GM12878 (cell line): Measurements from ENCODE around the gene CTBP1.

ENCODE experiments used
- RFX5 ChIP-seq: IDR thresholded peaks from 2 replicates; pipeline ENCODE4 v1.6.1; 2011; ENCODE audit warnings: low read depth, low read length, improper control_type of control experiment
- ZNF217 ChIP-seq: fragments of 450-650 bp; IDR thresholded peaks from 2 replicates; pipeline ENCODE4 v1.6.1; 2017; ENCODE audit warnings: antibody characterized with exemption, mild to moderate bottlenecking

GRCh38 chr4:1297023-1297395, 48.1 kb upstream of the CTBP1 start:
- TF ChIP-seq ZNF217 (no peak), RFX5 (no peak)
